Measurements from ENCODE around the gene FOXJ3.
A peak's percentile ranks its signal among the peaks of the same experiment; 100 is the strongest.

Gene FOXJ3

GRCh38 chr1:42340901-42341300 lies 5.9 kb upstream of the FOXJ3 start:
- H3K9me3 ChIP-seq (ENCODE audit: severe bottlenecking): no peaks in the 10 kb centered on the region
- DNase-seq: peak; percentile 56
- no peaks in the 10 kb centered on the region for H3K27me3 ChIP-seq (ENCODE audit: insufficient read depth, low read depth, severe bottlenecking)
- peak overlapping the region; percentile 46 for H3K27ac ChIP-seq
- H3K36me3 ChIP-seq: no peaks in the 10 kb centered on the region
- no peak overlapping the region for H3K4me3 ChIP-seq (ENCODE audit: low read depth, low read length)
- TF ChIP-seq, protein P1, sequence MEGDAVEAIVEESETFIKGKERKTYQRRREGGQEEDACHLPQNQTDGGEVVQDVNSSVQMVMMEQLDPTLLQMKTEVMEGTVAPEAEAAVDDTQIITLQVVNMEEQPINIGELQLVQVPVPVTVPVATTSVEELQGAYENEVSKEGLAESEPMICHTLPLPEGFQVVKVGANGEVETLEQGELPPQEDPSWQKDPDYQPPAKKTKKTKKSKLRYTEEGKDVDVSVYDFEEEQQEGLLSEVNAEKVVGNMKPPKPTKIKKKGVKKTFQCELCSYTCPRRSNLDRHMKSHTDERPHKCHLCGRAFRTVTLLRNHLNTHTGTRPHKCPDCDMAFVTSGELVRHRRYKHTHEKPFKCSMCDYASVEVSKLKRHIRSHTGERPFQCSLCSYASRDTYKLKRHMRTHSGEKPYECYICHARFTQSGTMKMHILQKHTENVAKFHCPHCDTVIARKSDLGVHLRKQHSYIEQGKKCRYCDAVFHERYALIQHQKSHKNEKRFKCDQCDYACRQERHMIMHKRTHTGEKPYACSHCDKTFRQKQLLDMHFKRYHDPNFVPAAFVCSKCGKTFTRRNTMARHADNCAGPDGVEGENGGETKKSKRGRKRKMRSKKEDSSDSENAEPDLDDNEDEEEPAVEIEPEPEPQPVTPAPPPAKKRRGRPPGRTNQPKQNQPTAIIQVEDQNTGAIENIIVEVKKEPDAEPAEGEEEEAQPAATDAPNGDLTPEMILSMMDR (IDR thresholded peaks at IDR 0.05; ENCODE audit: low read depth, low read length): no peak

GRCh38 chr1:42340093-42340492 lies 5.1 kb upstream of the FOXJ3 start:
- TF ChIP-seq, protein P1 (IDR thresholded peaks at IDR 0.05; ENCODE audit: low read depth, low read length): no peak
- Histone ChIP-seq H3K36me3 (no peaks in the 10 kb centered on the region), H3K4me3 (ENCODE audit: low read depth, low read length) (no peak overlapping the region), H3K27me3 (ENCODE audit: insufficient read depth, low read depth, severe bottlenecking) (no peaks in the 10 kb centered on the region), H3K27ac (peak overlapping the region; percentile 46), H3K9me3 (ENCODE audit: severe bottlenecking) (no peaks in the 10 kb centered on the region)
- DNase-seq: no peak

DNA sequence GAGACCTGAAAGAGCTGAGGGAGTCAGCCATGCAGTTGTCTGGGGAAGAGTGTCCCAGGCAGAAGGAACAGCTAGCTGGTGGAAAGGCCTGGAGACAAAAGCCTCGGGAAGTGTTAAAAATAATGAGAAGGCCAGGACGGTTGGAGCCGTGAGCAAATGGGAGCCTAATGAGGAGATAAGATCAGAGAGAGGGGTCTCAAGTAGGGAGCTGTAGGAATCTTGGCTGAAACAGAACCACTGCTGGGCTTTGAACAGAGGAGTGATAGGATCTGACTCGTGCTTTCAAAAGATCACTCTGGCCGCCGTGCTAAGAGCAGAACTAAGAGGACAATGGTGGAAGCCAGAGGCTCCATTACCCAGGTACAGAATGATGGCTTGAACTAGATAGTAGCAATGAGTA lies 1.9 kb upstream of the FOXJ3 start:
- no peaks in the 10 kb centered on the region for H3K27me3 ChIP-seq (ENCODE audit: insufficient read depth, low read depth, severe bottlenecking)
- H3K9me3 ChIP-seq (ENCODE audit: severe bottlenecking): no peaks in the 10 kb centered on the region
- TF ChIP-seq, protein P1 (IDR thresholded peaks at IDR 0.05; ENCODE audit: low read depth, low read length): no peak
- DNase-seq: no peak
- no peak overlapping the region for H3K4me3 ChIP-seq (ENCODE audit: low read depth, low read length)
- no peak overlapping the region for H3K27ac ChIP-seq
- 0 out of 2 replicates have a peak, but pooled peaks cover 2% of the 10 kb centered on the region for H3K36me3 ChIP-seq

GRCh38 chr1:42335809-42336518 lies 929 bp upstream of the FOXJ3 start:
- peak overlapping the region; percentile 88 for H3K4me3 ChIP-seq (ENCODE audit: low read depth, low read length)
- H3K9me3 ChIP-seq (ENCODE audit: severe bottlenecking): no peaks in the 10 kb centered on the region
- TF ChIP-seq, protein P1 (IDR thresholded peaks at IDR 0.05; ENCODE audit: low read depth, low read length): no peak
- H3K27ac ChIP-seq: peak overlapping the region; percentile 93
- H3K27me3 ChIP-seq (ENCODE audit: insufficient read depth, low read depth, severe bottlenecking): no peaks in the 10 kb centered on the region
- 0 out of 2 replicates have a peak, but pooled peaks cover 3% of the 10 kb centered on the region for H3K36me3 ChIP-seq
- no peak for DNase-seq

DNA sequence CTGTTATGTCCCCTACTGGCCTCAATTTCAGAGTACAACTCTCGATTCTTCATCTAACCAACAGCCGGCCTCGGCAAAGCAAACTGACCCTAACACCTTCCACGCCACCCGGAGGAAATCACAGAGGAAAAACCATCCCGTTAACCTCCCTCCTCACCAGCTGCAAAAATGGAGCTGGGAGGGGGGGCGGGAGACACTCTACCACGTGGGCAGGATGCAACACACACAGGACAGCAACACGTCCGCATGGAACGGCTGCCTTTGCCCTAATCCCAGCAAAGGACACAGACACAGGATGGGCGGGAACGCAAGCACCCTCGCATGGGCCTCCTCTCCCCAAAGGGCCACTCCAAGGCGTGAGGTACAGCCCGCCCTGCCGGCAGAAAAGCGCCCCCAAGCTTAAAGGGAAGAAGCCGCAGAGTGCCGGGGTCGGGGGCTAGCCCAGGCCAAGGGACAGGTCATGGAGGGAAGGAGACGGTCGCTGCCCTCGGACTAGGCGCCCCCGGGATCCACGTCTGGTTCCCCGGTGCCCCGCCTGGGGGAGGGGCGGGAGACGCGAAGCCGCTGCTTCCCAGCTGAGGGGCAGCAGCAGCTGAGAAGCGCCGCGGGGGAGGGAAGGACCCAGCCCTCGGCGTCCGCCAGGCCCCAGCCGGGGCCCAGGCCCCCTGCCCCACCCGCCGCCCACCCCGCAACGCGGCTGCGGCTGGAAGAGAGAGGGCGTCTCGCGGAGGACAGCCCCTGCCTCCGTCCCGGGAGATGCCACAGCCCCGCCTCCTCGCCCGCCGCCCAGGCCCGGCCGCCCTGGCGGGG lies 590 bp downstream of the FOXJ3 start:
- Histone ChIP-seq H3K9me3 (ENCODE audit: severe bottlenecking) (no peaks in the 10 kb centered on the region), H3K4me3 (ENCODE audit: low read depth, low read length) (peak overlapping the region; percentile 88), H3K27me3 (ENCODE audit: insufficient read depth, low read depth, severe bottlenecking) (no peaks in the 10 kb centered on the region), H3K27ac (peak overlapping the region; percentile 93), H3K36me3 (0 out of 2 replicates have a peak, but pooled peaks cover 3% of the 10 kb centered on the region)
- TF ChIP-seq, protein P1 (IDR thresholded peaks at IDR 0.05; ENCODE audit: low read depth, low read length): no peak
- DNase-seq: peak; percentile 82

Data from WERI-Rb-1 (cell line).